Parathyroid adenoma (tissue), 2 donors: ENCODE results near the gene RNF144A.

ENCODE experiments used
- H2AFZ ChIP-seq: fragments of 300-600 bp; sonication (generic); one replicate; pipeline ENCODE4 v1.7.0; 2017; ENCODE audit warnings: antibody characterized with exemption, mild to moderate bottlenecking
- H3K27ac ChIP-seq: fragments of 300-600 bp; sonication (generic); one replicate; pipeline ENCODE4 v1.7.0; 2017
- H3K27me3 ChIP-seq: fragments of 300-600 bp; sonication (generic); one replicate; pipeline ENCODE4 v1.7.0; 2017; ENCODE audit warnings: low read length; ENCODE audit not compliant: control insufficient read depth, insufficient read depth
- H3K36me3 ChIP-seq: fragments of 300-600 bp; sonication (generic); one replicate; pipeline ENCODE4 v1.7.0; 2017; ENCODE audit warnings: low read length; ENCODE audit not compliant: control insufficient read depth, insufficient read depth
- H3K4me1 ChIP-seq: fragments of 300-600 bp; sonication (generic); one replicate; pipeline ENCODE4 v1.7.0; 2017; ENCODE audit warnings: control low read depth
- H3K4me2 ChIP-seq: fragments of 300-600 bp; sonication (generic); one replicate; pipeline ENCODE4 v1.7.0; 2017; ENCODE audit warnings: low read length
- H3K4me3 ChIP-seq: fragments of 300-600 bp; sonication (generic); one replicate; pipeline ENCODE4 v1.7.0; 2017; ENCODE audit warnings: low read depth, low read length
- H3K79me2 ChIP-seq: fragments of 300-600 bp; sonication (generic); one replicate; pipeline ENCODE4 v1.7.0; 2017; ENCODE audit warnings: control low read depth
- H3K9ac ChIP-seq: fragments of 300-600 bp; sonication (generic); one replicate; pipeline ENCODE4 v1.7.0; 2017; ENCODE audit warnings: mild to moderate bottlenecking
- H3K9me3 ChIP-seq: fragments of 300-600 bp; sonication (generic); one replicate; pipeline ENCODE4 v1.7.0; 2017; ENCODE audit warnings: low read length; ENCODE audit not compliant: control insufficient read depth
- TF ChIP-seq, protein P1 (sequence below): fragments of 300-600 bp; sonication (generic); IDR thresholded peaks from one replicate; pipeline ENCODE4 v1.7.0; 2017; ENCODE audit warnings: antibody characterized with exemption, mild to moderate bottlenecking
- donor health status: primary hyperparathyroidism.

Gene RNF144A

DNA sequence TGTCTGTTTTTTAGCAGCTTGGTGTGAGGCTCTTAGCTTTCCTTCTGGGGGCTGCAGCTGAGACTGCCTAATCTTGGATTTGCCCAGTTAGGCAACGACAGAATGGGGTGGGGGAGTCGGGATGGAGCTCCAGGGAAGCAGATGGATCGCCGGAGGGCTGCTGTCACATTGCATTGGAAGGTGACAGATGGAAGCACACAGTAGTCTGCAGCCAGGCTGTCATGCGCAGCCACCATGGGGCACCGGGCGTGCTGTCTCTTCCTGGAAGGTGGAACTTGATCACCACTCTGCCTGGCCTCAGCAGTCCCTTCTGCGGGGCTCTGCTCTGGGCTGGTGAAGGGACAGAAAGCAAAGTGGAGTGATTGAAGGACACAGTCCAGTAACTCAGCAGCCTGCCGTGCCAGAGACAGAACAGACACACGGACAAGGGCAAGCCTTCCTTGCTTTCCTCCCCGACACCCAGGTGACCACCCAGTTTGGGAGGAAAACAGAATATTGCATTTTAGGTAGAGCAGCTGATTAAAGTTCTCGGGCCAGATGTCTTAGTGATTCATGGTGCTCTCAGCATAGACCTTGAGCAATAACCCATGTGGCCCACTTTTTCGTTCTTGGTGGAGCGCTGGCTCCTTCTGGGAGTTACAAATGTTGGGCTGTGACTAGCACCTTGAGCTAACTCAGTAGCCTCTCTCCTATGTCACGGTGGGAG, 40.9 kb downstream of the RNF144A start:
- no peak overlapping the region for H3K27ac ChIP-seq
- H3K4me2 ChIP-seq, result no peak overlapping the region
- H3K27me3 ChIP-seq, result no peaks in the 10 kb centered on the region
- no peak overlapping the region for H3K4me3 ChIP-seq
- H3K79me2 ChIP-seq, result peaks cover 16% of the 10 kb centered on the region
- TF ChIP-seq, protein P1, sequence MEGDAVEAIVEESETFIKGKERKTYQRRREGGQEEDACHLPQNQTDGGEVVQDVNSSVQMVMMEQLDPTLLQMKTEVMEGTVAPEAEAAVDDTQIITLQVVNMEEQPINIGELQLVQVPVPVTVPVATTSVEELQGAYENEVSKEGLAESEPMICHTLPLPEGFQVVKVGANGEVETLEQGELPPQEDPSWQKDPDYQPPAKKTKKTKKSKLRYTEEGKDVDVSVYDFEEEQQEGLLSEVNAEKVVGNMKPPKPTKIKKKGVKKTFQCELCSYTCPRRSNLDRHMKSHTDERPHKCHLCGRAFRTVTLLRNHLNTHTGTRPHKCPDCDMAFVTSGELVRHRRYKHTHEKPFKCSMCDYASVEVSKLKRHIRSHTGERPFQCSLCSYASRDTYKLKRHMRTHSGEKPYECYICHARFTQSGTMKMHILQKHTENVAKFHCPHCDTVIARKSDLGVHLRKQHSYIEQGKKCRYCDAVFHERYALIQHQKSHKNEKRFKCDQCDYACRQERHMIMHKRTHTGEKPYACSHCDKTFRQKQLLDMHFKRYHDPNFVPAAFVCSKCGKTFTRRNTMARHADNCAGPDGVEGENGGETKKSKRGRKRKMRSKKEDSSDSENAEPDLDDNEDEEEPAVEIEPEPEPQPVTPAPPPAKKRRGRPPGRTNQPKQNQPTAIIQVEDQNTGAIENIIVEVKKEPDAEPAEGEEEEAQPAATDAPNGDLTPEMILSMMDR, result no peak
- peaks cover 30% of the 10 kb centered on the region for H3K4me1 ChIP-seq
- H3K36me3 ChIP-seq, result no peaks in the 10 kb centered on the region
- peak overlapping the region; percentile 7 for H2AFZ ChIP-seq
- H3K9ac ChIP-seq, result no peak overlapping the region
- no peaks in the 10 kb centered on the region for H3K9me3 ChIP-seq

DNA sequence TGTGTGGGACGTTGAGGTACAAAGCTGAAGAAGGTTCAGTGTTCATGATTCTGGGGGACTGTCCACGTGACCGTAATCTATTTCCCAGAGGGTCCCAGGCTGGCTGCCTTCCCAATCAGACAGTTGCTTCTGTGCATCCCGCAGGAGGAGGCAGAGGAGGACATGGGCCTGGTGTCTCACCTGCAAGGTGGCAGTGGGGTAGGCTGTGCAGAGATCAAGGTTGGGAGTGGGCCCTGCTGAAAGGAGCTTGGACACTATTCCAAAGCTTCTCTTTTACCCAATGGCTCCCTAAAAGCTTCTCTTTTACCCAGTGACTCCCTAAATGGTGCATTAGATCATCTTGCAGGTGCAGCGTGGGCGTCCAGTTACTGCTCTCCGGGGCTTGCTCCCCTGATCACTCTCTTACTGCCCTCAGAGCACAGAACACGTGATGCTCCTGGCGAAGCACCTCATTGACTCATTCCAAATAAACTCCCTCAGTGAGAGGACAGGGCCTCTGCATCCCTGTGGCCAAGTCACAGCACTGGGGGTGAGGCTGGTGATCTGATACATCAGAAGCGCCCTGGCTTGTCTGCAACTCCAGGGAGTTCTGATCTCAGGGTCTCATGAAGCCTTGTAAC, 41.5 kb downstream of the RNF144A start:
- H3K36me3 ChIP-seq, result no peaks in the 10 kb centered on the region
- TF ChIP-seq, protein P1, result no peak
- no peak overlapping the region for H3K9ac ChIP-seq
- no peak overlapping the region for H3K27ac ChIP-seq
- peaks cover 16% of the 10 kb centered on the region for H3K79me2 ChIP-seq
- H3K4me1 ChIP-seq, result peaks cover 30% of the 10 kb centered on the region
- H3K4me2 ChIP-seq, result no peak overlapping the region
- no peaks in the 10 kb centered on the region for H3K9me3 ChIP-seq
- H3K4me3 ChIP-seq, result no peak overlapping the region
- H2AFZ ChIP-seq, result no peak overlapping the region
- H3K27me3 ChIP-seq, result no peaks in the 10 kb centered on the region

DNA sequence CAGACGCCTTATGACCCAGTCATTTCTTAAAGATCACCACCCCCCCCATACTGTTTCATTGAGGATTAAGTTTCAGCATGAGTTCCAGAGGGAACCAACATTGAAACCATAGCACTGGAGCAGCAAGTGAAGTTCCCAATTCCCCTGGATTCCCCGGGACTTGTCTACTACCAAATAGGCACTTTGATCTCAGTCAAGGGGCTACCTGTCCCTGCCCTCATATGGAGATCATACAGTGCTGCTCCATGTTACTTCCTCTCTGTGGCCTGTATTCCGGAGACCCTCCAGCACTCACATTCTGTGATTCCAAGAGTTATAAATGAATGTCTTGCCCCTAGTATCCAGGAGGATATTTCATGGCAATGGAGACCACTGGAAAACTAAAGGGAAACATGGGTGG, 42.5 kb downstream of the RNF144A start:
- Histone ChIP-seq H3K36me3 (no peaks in the 10 kb centered on the region), H3K4me3 (no peak overlapping the region), H3K4me2 (no peak overlapping the region), H3K79me2 (peaks cover 16% of the 10 kb centered on the region), H2AFZ (peak overlapping the region; percentile 47), H3K27me3 (no peaks in the 10 kb centered on the region), H3K9ac (no peak overlapping the region), H3K27ac (peak overlapping the region; percentile 74), H3K4me1 (peaks cover 30% of the 10 kb centered on the region), H3K9me3 (no peaks in the 10 kb centered on the region)
- TF ChIP-seq, protein P1, result no peak

DNA sequence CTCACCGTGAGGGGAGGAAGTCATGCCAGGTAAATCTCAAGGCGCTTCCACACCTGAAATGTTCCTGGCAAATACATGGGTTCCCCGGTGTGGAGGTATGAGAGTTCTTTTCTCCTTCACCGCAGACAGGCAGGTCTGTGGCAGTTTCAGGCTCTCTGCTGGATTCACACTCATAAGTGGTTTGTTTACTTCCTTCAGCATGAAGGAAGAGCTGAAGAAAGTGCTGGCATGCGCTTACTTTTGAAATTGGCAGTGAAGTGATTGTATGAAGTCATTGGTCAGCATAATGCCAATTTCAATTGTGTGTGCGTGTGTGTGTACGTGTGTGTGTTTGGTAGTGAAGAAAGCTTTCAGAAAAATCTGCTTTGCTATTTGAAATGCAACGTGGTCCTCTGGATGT, 43.4 kb downstream of the RNF144A start:
- Histone ChIP-seq H3K27ac (peak overlapping the region; percentile 74), H3K27me3 (no peaks in the 10 kb centered on the region), H3K4me2 (peak overlapping the region; percentile 36), H3K79me2 (peaks cover 15% of the 10 kb centered on the region), H3K4me1 (peaks cover 30% of the 10 kb centered on the region), H3K9me3 (no peaks in the 10 kb centered on the region), H3K9ac (no peak overlapping the region), H3K36me3 (no peaks in the 10 kb centered on the region), H3K4me3 (peak overlapping the region; percentile 0), H2AFZ (peak overlapping the region; percentile 47)
- TF ChIP-seq, protein P1, result no peak
